ENCODE data around the gene HNMT. TPM values are rescaled to one million over a fixed set of nuclear protein-coding genes. Genes with fewer than 3 reads are reported as not detected.
"Not testable (repeated sequence)": the region's sequence is repeated elsewhere in the genome, so short reads cannot be mapped to it uniquely, and the experiment has no call there.

Gene HNMT
- total RNA-seq, 2 donors from 2014 or later = 37.2 to 52.1 TPM

DNA sequence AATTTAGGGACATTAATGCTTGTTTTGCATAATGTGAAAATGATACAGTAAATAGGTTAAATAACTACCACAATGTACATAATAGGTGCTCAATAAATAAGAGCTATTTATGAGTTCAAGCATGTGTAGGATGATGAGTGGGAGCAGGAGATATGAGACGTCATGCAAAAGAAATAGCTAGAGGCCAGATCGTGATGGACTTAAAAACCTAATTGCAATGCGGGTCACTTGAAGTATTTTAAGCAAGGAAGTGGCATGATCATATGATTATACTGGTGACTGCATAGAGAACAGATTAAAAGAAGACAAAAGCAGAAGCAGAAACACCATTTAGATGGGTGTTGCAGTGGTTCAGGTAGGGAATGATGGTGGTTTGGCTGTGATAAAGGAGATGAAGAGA, 78.0 kb downstream of the HNMT start:
- Histone ChIP-seq H3K27ac (no peak overlapping the region), H3K9me3 (no peaks in the 10 kb centered on the region), H3K4me1 (no peaks in the 10 kb centered on the region), H3K36me3 (replicated peaks in 1 of 2; ENCODE audit: insufficient read depth in 1 of 2, low read depth in 2 of 2) (no peaks in the 10 kb centered on the region), H3K27me3 (no peaks in the 10 kb centered on the region), H3K4me3 (no peak overlapping the region)
- TF ChIP-seq POLR2A (IDR thresholded peaks at IDR 0.05) = no peak
- TF ChIP-seq, protein P1, sequence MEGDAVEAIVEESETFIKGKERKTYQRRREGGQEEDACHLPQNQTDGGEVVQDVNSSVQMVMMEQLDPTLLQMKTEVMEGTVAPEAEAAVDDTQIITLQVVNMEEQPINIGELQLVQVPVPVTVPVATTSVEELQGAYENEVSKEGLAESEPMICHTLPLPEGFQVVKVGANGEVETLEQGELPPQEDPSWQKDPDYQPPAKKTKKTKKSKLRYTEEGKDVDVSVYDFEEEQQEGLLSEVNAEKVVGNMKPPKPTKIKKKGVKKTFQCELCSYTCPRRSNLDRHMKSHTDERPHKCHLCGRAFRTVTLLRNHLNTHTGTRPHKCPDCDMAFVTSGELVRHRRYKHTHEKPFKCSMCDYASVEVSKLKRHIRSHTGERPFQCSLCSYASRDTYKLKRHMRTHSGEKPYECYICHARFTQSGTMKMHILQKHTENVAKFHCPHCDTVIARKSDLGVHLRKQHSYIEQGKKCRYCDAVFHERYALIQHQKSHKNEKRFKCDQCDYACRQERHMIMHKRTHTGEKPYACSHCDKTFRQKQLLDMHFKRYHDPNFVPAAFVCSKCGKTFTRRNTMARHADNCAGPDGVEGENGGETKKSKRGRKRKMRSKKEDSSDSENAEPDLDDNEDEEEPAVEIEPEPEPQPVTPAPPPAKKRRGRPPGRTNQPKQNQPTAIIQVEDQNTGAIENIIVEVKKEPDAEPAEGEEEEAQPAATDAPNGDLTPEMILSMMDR (IDR thresholded peaks at IDR 0.05) = no peak
- DNase-seq (no peak), ATAC-seq (no peak)
- 90 to 92% methylated on average over 3 of the region's 3 CpGs for WGBS, 2 donors
- intact Hi-C loops (cut with DNase I) = no loop called here

GRCh38 chr2:138043588-138043987, 79.3 kb downstream of the HNMT start:
- H3K36me3 ChIP-seq (replicated peaks in 1 of 2; ENCODE audit: insufficient read depth in 1 of 2, low read depth in 2 of 2); DNase-seq; H3K27me3 ChIP-seq; H3K27ac ChIP-seq; H3K4me3 ChIP-seq; ATAC-seq; H3K9me3 ChIP-seq; H3K4me1 ChIP-seq; intact Hi-C loops (cut with DNase I): not testable (repeated sequence)
- WGBS, 2 donors = 91 to 98% methylated on average over 6 of the region's 6 CpGs

DNA sequence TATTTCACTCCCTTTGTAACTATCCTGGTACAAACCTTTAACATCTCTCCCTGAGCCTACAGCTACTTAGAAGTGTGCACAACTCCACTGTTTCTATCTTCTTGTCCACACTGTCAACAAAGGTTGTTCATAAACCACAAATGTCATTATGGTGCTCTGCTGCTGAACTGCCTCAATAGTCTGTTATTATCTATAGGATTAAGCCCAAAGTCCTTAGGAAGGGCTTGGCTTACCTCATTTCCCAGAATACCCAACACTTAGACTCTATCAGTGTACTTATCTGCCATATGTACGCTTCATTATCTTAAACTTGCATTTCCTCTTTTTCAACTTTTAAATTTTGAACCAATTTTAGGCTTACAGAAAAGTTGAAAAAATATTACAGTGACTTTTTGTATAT, 94.2 kb downstream of the HNMT start:
- intact Hi-C loops (cut with DNase I) = no loop called here

GRCh38 chr2:138059487-138060300, 95.4 kb downstream of the HNMT start:
- H3K9me3 ChIP-seq = no peaks in the 10 kb centered on the region
- H3K4me1 ChIP-seq = peaks cover 4% of the 10 kb centered on the region
- intact Hi-C loops (cut with DNase I) = no loop called here
- TF ChIP-seq POLR2A (IDR thresholded peaks at IDR 0.05) = no peak
- no peak overlapping the region for H3K27ac ChIP-seq
- WGBS, 2 donors = 59 to 69% methylated on average over 3 of the region's 3 CpGs
- no peak for DNase-seq
- ATAC-seq = no peak
- no peaks in the 10 kb centered on the region for H3K27me3 ChIP-seq
- H3K4me3 ChIP-seq = no peak overlapping the region
- no peaks in the 10 kb centered on the region for H3K36me3 ChIP-seq (replicated peaks in 1 of 2; ENCODE audit: insufficient read depth in 1 of 2, low read depth in 2 of 2)

More for the DNA sequence above, 94.2 kb downstream of the HNMT start:
- Histone ChIP-seq H3K27me3 (no peaks in the 10 kb centered on the region), H3K27ac (no peak overlapping the region), H3K9me3 (no peaks in the 10 kb centered on the region), H3K4me1 (peaks cover 4% of the 10 kb centered on the region), H3K4me3 (no peak overlapping the region), H3K36me3 (replicated peaks in 1 of 2; ENCODE audit: insufficient read depth in 1 of 2, low read depth in 2 of 2) (no peaks in the 10 kb centered on the region)
- no peak for TF ChIP-seq POLR2A (IDR thresholded peaks at IDR 0.05)
- TF ChIP-seq, protein P1 (IDR thresholded peaks at IDR 0.05) = no peak
- 0 to 2% methylated on average over 1 of the region's 1 CpG for WGBS, 2 donors
- ATAC-seq (no peak), DNase-seq (no peak)

GRCh38 chr2:138060301-138060635, 96.0 kb downstream of the HNMT start:
- TF ChIP-seq, protein P1 (IDR thresholded peaks at IDR 0.05) = no peak
- no peak for TF ChIP-seq POLR2A (IDR thresholded peaks at IDR 0.05)
- WGBS, 2 donors = 58% methylated on average over 1 of the region's 1 CpG
- peaks cover 4% of the 10 kb centered on the region for H3K4me1 ChIP-seq
- H3K9me3 ChIP-seq = no peaks in the 10 kb centered on the region
- no peak overlapping the region for H3K4me3 ChIP-seq
- DNase-seq (peak; percentile 42 to 71 (median 56)), ATAC-seq (peak; percentile 33)
- intact Hi-C loops (cut with DNase I) = no loop called here
- no peak overlapping the region for H3K27ac ChIP-seq
- no peaks in the 10 kb centered on the region for H3K27me3 ChIP-seq
- H3K36me3 ChIP-seq (replicated peaks in 1 of 2; ENCODE audit: insufficient read depth in 1 of 2, low read depth in 2 of 2) = no peaks in the 10 kb centered on the region

DNA sequence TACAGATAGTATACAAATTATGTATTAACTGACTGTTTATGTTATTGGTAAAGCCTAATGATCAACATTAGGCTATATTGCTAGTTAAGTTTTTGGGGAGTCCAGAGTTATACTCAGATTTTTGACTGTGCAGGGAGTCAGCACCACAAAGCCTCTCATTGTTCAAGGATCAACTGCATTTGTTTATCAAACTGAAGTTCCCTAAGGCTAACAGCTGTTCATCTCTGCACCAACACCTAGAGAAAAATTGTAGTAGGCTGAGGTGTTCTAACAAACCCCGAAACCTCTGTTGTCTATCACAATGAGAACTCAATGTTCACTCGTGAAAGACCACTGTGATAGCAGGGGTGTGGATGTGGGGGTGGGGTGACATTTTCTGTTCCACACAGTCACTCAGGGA, 97.7 kb downstream of the HNMT start:
- WGBS, 2 donors = 88 to 100% methylated on average over 2 of the region's 2 CpGs
- Histone ChIP-seq H3K4me1 (peaks cover 4% of the 10 kb centered on the region), H3K36me3 (replicated peaks in 1 of 2; ENCODE audit: insufficient read depth in 1 of 2, low read depth in 2 of 2) (no peaks in the 10 kb centered on the region), H3K9me3 (no peaks in the 10 kb centered on the region), H3K4me3 (no peak overlapping the region), H3K27ac (no peak overlapping the region), H3K27me3 (no peaks in the 10 kb centered on the region)
- TF ChIP-seq, protein P1 (IDR thresholded peaks at IDR 0.05) = no peak
- no peak for TF ChIP-seq POLR2A (IDR thresholded peaks at IDR 0.05)
- no peak for DNase-seq
- intact Hi-C loops (cut with DNase I) = no loop called here
- ATAC-seq = no peak
